AML-193 (cell line): Measurements from ENCODE around the gene NOSTRIN.
"Not testable (repeated sequence)": the region's sequence is repeated elsewhere in the genome, so short reads cannot be mapped to it uniquely, and the experiment has no call there.

Source experiments
- DNase-seq, 2 experiments: peaks; one replicate each; lab custom pipeline; 2025; lab: John Stamatoyannopoulos, UW

NOSTRIN gene

DNA sequence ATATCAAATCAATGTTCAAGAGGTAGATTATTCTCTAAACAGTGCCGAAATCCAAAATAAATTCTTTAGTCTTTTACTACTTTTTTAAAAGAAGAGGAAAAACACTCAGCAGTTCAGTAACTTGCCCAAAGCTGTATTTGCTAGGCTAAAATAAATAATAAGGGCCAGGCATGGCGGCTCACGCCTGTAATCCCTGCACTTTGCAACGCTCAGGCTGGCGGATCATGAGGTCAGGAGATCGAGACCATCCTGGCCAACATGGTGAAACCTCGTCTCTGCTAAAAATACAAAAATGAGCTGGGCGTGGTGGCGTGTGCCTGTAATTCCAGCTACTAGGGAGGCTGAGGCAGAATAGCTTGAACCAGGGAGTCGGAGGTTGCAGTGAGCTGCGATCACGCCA is 79.7 kb downstream of the NOSTRIN start:
- DNase-seq: not testable (repeated sequence)

- no peak for DNase-seq
Measured at GRCh38 chr2:168884975-168885374, 82.5 kb downstream of the NOSTRIN start.

DNA sequence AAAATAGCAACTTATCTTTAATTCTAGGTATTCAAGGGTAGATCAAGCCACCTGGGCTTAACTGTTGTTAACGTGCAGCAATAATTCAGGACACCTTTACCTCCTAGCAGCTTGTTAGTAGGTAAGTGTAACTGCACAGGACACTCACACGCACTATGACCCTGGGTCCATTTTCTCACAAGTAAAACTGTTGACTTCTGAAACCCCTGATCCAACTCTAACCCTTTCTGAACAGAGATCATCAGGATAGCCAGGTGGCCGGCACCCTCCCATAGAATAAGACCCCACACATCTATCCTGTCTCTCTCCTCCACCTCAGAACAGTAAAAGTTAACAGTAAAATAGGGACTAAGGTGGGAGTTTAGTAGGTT is 87.2 kb downstream of the NOSTRIN start:
- no peak for DNase-seq

DNA sequence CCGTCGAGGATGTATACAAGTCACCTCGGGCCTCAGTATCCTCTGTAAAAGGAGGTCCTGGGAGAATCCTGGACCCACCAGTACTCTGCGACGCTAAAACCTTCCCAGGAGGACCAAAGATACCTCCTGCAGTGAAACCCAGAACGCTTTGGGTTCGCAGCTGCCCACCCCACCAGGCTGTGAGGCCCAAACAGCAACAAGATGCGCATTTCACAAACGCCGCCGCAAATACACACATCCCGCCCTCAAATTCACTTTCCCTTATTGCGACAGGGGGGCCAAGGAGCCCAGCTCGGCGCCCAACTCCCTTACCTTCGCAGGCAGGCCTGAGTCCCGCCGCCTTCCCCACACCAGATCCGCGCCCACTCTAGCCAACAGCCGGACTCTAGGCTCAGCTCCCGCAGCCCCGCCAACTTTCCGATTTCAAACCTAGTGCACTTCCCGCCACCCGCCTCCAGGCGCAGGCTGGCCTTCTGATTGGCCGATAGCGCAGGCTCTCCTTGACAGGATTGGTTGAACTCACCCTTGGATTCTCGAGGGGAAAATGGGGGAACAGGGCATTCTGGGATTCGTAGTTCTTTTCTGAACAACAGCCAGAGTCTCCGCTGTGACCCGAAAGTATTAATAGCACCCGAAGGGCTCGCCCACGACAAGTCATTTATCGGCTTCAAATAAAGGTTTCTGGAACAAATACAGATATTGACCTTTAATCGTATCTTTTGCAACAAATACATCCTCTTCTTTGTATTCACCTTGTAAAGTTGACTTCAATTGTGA is 87.8 kb downstream of the NOSTRIN start, which contains the start of gene SPC25:
SPC25 (minus strand) TSS at position 425 of the 777 bp plus-strand sequence. CDS start 911 bp downstream, outside the sequence.
- peak; percentile 94 to 96 for DNase-seq

GRCh38 chr2:168892327-168892726 is 89.9 kb downstream of the NOSTRIN start:
- no peak for DNase-seq

- no peak for DNase-seq
Measured at GRCh38 chr2:168894101-168894500, 91.7 kb downstream of the NOSTRIN start.

DNA sequence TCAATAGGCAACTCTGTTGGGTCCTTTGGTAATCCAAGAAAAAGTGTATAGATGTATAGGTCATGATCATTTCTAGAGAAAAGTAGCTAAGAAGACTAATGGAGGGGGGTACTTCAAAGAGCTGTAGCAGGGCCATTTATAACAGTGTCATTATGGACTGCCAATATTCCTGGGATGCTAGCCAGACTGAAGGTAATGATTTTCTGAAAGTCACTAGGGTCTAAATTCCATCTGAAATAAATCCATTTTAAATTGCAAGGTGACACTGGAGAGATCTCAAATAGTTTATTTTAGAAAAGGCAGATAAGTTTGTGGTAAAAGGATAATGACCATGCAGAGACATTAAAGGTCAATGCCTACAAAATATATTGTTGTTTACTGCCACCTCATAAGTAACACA is 92.3 kb downstream of the NOSTRIN start:
- no peak for DNase-seq

- DNase-seq: no peak
Measured at GRCh38 chr2:168895771-168896170, 93.3 kb downstream of the NOSTRIN start.

DNA sequence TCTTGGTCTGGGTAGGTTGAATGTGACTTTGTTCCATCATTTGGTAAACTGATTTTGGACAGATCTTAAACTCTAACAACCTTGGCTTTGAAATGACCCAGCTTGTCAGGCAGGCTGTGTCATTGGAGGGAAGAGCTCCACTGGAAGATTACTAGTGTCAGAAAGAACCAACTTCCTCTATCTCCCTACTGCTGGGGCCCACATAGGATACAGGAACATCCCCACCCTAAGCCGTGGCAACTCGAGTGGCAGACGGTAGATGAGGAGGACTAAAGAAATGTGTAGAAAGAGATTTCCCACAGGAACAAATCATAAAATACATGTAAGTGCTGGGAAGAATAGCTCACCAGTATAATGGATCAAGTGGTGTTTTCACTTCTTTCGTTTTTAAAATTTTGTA is 94.3 kb downstream of the NOSTRIN start:
- no peak for DNase-seq

GRCh38 chr2:168897449-168897848 is 95.0 kb downstream of the NOSTRIN start:
- DNase-seq: no peak

DNA sequence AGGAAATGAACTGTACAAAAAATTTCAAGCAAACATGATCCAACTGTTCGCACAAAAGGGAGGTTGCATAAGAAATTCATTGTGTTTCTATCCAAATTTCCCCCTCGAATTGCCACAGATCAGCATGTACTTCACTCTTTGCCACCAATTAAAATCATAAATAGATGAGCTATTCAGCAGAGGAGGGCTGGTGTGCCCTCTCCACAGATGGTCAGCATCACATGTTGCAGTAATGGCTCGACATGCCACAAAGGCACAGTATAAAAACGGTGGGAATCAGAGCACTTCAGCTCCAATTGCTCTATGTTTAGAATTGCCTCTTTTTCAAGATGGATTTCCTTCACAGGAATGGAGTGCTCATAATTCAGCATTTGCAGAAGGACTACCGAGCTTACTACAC is 98.6 kb downstream of the NOSTRIN start, which contains the start of gene G6PC2:
G6PC2 (plus strand) TSS at position 289 of the 400 bp plus-strand sequence; CDS start at position 330, 41 bp downstream.
- no peak for DNase-seq

- no peak for DNase-seq
Measured at GRCh38 chr2:168903888-168904287, 101.5 kb downstream of the NOSTRIN start.

DNA sequence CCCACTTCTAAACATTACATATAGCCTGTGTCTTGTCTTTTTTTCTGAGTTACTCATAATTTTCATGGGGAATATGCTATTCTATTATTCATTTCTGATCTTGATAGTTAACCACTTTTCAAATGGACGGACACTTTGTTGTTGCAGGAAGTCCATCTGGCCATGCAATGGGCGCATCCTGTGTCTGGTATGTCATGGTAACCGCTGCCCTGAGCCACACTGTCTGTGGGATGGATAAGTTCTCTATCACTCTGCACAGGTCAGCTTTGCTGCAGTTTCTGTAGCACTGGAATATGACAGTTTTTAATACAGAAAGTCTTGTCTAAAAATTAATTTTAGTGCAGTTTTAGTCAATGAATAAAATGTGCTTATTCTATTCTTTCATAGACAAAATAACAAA is 101.9 kb downstream of the NOSTRIN start:
- DNase-seq: no peak

DNA sequence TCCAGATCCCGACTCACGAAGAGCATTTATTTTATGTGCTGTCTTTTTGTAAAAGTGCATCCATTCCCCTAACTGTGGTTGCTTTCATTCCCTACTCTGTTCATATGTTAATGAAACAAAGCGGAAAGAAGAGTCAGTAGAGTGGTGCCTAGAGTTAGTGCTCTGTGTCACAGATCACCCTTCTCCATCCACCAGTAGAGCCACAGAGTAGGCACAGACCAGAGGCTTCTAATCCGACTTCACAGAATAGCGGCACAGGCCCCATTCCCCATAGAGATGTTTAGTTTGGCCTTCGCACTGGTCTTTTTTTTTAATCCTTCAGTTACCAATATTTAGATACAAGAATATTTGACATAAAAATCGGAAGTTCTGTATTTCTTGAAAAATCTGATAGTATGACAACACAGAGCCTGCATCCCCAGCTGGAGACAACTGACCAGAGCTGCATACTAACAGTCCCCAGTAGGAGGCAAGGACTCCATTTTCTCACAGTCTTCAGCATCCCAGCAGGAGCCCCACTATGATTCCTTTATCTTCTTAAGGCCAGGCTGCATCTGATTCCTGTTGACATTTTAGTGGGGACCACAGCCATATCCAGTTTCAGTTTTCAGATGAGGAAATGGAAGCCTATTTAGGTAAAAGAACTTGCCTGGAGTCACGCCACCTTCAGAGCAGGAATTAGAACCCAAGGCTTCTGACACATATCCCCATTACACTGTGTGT is 105.7 kb downstream of the NOSTRIN start:
- no peak for DNase-seq

GRCh38 chr2:168910330-168910729 is 107.9 kb downstream of the NOSTRIN start:
- DNase-seq: no peak

DNA sequence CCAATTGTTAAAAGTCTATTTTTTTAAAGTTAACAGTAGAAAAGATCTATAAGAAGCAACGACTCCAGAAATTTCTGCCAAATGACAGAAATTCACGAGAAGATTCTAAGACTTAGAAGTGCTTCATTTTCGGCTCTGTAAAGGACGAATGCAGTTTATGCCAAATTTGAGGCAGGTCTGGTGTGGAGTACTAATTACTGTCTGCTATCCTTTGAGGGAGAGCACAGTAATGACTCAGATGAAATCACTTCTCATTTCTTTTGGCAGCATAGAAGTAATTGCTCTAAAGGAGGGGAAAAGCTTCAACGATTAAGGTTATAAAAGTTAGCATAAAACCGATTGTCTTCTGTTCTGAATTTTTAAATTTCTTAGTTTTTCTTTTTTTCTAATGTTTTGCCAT is 110.0 kb downstream of the NOSTRIN start:
- peak; percentile 21 to 22 for DNase-seq

DNA sequence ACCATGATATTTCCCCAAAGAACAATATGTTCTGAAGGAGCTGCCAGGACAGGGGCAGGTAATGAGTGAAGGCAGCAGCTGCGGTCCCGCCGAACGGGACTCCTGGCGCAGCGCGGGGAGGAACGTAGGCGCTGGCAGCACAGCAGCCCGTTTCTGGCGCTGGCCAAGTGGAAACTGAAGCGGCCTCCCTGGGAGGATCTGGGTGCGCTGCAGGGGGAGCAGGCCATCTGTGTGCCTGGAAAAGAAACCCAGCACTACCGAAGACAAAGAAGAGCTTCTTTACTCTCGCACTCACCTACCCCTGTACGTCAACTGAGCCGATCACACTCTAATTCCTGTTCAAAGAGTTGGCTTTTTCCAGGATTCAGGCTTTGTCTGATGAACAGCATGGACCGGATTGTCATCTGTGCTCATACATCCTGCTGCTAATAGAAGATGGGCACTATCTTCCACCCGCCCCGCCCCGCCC is 110.5 kb downstream of the NOSTRIN start:
- no peak for DNase-seq

GRCh38 chr2:168913495-168913894 is 111.1 kb downstream of the NOSTRIN start:
- DNase-seq: no peak
